Amniotic stem cell (primary cell): Measurements from ENCODE around the gene ST3GAL5.
"Not testable (repeated sequence)": the region's sequence is repeated elsewhere in the genome, so short reads cannot be mapped to it uniquely, and the experiment has no call there.

ENCODE experiments used
- DNase-seq: peaks from one replicate; lab custom pipeline; 2025; lab: John Stamatoyannopoulos, UW

ST3GAL5 gene

DNA sequence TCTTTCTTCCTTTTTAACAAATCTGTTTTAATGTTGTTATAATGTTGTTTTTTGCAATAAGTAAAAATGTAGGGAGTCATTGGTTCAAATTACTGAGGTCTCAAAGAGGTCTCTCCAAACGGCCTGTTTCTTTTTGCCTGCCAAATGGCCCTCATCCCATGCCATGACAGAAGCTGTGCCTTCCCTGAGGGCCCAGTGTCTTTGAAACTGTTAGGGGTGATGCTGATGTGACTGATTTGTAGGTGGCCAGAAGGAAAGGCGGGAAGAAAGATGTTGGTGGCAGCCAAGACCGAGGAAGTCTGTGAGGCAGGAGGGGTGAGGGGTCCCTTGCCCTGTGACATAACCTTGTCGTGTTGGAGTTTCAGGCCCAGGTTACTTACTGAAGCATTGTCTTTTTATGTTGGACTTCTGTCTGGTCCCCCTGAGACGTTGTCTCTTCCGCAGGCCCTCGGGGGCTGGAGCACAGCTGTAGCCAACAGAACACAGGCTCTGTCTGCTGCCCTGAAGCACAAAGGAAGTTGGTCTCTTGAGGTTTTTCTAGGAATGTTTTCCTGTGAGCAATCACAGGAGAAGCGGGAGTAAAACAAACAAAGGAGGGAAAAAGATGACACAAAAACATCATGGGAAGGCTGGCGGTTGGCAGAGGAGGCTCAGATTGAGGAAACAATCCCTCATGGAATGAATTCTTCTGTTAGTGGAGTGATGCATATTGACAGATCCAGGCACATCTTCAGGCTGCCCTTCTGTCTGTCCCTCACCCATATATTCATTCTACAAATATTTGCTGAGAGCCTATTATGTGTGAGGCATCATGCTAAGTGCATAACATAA is 4.9 kb upstream of the ST3GAL5 start:
- peak; percentile 50 for DNase-seq

DNA sequence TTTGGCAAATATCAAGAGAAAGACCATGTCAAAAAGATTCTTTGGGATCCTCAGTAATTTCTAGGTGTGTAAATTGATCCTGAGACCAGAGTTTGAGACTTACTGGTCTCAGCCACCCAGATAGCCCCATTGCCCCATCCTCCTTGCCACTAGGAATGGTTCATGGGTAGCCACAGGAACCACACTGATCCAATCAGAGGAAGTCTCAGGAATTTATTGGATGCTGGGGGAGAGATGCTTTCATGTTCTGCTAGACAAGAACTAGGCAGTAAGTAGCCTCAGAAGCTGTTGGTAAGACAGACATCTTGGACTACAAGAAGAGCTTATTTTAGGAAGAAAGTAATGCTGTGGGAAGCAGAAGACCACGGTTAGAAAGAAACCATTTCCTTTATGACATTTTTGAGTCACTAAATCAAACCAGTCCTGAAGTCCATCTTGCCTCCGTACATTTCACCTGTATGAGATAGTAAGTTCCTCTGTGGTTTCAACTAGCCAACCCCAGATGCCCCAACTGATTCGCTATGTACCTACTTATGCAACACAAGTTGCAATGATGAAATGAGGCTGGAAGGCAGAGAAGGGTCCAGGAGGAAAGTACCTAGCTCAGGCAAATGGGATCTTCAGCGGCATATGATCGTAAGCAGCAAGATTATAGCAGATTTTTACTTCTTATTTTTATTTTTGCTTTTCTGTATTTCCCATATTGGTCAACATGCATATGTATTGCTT is 3.6 kb upstream of the ST3GAL5 start:
- no peak for DNase-seq

DNA sequence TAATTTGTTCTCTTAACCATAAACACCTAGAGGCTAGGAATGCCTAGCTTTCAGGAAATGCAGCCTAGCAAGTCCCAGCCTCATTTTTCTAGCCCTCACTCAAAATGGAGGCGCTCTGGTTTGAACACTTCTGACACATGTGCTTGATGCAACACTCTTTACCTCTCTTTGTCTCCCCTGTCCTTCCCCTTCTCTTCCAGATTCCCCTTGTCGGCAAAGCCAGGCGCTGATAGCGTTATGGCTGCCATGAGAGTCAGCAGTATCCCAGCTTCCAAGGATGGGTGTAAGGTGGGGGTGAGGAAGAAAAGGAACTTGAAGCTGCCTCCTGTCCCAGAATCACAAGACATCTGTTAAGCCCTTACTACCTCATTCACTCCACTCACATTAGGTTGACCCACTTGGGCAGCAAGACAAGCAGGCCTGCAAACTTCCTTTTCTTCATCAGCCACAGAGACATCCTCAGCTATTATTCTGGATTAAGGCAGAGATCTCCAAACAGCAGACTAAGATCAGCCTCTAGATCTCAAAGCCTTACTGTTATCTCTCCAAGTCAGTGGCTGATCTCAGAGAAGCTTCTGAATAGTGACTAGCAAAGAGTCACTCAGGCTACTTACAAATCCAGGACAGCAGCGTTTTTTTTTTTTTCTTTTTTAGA is 1.9 kb upstream of the ST3GAL5 start:
- DNase-seq, result no peak

DNA sequence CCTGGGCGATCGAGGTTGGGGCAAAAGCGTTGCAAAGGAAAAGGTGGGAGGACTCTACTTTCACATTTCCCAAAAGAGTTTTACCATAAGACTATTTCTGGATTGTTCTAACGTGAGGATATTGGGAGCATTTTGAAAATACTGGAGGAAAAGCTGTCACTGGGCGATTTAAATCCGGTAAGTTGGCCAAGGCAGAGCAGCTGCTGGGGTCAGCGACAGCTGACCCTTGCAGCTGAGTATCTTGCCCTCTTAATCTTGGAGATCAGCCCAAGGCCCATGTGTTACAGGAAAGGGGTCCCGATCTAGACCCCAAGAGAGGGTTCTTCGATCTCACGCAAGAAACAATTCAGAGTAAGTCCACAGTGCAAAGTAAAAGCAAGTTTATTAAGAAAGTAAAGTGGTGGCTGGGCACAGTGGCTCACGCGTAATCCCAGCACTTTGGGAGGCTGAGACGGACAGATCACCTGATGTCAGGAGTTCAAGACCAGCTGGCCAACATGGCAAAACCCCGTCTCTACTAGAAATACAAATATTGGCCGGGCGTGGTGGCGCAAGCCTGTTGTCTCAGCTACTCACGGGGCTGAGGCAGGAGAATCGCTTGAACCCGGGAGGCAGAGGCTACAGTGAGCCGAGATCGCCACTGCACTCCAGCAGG is 964 bp upstream of the ST3GAL5 start:
- DNase-seq, result no peak

DNA sequence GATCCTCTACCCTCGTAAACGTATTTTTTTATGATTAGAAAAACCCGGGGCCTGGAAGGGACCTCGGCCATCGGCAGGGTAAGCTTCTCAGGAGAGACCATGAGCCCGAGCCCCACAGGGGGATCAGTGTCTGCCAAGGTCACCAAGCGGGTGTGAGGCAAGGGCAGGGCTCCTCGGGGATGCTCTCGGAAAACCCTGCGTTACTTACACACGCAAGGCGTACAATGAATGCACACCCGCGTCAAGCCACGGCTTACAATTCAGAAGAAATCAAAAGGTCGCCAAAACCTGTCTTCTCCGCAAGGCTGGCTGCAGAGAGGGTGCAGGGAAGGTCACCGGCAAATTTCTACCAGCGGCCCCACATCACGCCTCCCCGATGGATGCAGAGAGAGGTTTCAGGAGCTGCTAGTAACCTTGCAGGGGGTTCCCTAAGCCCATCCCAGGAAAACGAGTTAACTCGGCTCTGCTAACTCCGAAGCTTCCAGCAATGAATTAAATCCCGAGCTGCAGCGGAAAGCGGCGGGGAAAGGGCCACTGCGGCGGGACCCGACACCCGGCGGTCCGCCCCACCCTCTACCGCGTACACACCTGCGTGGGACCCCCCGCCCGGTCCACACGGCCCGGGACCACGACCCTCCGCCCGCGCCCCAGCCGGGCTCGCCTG is 638 bp downstream of the ST3GAL5 start:
- DNase-seq, result no peak

DNA sequence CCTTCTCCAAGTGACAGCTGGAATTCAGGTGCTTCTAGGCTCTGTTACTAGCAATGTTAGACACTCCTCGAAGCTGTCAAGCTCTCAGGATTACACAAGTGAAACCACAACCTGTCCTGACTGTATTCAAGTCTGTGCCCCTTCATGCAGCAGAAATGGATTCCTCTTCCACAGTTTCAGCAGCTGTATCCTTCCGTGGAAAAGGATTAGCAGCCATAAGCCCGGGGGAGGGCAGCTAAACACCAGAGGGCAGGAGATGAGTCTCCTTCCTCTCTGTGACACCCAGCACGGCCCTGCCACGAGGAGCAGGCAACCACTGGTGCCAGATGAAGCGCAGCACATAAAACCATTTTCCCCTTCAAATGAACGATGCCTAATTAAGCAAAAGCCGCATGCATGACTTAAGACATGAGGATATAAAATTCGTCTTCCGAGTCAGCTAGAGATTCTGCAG is 1.2 kb downstream of the ST3GAL5 start:
- no peak for DNase-seq

DNA sequence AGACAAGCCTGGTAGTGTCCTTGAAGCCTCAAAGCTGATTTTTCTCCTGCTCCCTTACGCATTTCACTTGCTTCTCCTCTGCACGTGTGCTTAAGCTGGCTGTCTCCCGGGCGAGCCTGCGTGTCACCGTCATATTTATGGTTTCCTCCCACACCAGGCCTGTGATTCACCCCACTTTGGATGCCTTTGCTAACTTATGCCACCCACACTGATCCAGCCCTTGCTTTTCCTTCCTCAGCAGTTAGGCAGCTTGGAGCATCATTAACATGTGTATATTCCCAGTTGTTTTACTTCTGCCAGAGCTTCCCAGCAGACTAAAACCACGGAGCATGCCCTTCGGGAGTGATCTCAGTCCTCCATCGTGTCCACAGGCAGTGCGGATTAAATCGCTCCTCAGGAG is 2.2 kb downstream of the ST3GAL5 start:
- DNase-seq, result peak; percentile 90

DNA sequence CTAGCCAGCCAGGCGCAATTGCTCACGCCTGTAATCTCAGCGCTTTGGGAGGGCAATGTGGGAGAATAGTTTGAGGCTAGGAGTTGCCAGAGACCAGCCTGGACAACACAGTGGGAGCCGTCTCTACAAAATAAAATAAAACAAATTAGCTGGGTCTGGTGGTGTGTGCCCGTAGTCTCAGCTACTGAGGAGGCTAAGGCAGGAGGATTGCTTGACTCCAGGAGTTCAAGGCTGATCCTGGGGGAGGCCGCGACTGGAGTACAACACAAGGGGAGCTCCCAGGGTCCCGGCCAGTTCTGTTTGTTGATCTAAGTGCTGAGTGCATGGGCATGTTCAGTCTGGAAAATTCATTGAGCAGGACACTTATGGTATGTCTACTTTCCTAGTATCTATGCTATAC is 2.6 kb downstream of the ST3GAL5 start:
- DNase-seq, result no peak

DNA sequence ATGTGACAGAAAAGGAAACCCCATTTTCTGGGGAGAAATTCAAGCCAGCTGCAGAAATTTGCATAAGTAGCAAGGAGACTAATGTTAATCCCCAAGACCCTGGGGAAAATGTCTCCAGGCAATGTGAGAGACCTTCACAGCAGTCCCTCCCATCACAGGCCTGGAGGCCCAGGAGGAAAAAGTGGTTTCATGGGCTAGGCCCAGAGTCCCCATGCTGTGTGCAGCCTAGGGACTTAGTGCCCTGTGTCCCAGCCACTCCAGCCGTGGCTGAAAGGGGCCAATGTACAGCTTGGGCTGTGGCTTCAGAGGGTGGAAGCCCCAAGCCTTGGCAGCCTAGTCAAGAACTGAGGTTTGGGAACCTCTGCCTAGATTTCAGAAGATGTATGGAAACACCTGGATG is 7.0 kb downstream of the ST3GAL5 start:
- DNase-seq, result not testable (repeated sequence)

DNA sequence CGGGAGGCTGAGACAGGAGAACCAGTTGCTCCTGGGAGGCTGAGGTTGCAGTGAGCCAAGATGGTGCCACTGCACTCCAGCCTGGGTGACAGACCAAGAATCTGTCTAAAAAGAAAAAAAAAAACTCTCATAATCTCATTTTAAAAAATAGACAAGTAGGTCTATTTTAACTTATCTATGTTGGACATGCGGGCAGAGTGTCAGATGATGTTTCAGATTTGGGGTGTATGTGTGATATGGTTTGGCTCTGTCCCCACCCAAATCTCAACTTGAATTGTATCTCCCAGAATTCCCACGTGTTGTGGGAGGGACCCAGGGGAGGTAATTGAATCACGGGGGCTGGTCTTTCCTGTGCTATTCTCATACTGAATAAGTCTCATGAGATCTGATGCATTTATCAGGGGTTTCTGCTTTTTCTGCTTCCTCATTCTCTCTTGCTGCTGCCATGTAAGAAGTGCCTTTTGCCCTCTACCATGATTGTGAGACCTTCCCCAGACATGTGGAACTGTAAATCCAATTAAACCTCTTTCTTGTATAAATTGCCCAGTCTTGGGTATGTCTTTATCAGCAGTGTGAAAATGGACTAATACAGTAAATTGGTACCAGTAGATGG is 8.0 kb downstream of the ST3GAL5 start:
- not testable (repeated sequence) for DNase-seq

DNA sequence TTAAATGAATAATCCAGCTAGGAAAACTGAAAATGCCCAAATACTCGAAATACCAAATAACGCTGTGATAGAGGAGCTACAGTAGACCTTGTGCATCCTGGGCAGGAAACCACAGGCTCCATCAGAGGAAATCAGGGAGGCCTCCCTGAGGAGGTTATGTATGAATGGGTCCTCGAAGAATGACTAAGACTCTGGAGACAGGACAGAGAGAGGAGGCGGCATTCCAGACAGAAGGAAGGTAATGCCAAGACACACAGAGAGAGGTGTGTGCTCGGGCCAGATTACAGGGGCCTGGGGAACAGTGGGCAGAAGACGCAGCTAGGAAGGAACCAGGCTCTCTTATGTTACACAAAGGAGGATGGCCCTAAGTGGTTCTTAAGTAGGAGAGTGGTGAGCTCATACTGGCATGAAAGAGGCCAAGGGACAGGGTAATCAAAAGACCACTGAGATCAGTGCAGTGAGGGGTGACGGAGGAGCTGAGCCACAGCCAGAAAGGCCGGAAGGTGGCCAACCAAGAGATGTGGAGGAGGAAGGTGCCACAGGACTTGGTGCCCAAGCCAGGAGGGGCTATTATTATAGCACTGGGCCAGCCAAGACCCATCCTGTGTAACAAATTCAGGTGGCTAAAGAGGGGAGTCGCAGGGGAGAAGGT is 9.9 kb downstream of the ST3GAL5 start:
- DNase-seq, result no peak

DNA sequence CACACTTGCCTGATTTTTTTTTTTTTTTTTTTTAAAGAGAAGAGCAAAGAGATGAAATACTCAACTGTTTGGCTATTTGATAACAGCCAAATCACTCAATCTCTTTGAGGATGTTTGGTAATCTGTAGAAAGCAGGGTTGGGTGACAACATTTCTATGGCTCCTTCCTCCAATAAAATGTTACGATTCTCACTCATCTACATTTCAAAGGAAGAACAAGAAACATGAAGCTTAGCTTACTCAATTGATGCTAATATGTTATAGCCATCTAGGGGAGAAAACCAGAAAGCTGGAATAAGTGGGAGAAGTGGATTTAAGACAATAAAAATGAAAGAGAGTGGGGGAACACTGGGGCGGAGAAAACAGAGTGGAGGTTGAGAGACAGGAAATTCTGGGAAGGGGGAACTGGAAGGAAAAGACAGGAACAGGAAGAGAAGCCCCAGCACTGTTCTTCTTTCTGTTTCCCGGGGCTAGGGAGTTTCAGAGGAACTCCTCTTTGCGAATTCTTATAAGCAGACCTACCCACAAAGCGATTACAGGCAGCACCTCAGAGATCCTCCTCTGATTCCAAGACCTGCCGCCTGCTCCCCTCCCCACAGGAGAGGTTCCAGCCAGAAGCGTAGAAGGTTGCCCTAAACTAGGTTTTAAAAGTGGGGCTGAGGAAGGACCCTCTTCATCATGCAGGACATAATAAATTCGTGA is 13.3 kb downstream of the ST3GAL5 start:
- no peak for DNase-seq

DNA sequence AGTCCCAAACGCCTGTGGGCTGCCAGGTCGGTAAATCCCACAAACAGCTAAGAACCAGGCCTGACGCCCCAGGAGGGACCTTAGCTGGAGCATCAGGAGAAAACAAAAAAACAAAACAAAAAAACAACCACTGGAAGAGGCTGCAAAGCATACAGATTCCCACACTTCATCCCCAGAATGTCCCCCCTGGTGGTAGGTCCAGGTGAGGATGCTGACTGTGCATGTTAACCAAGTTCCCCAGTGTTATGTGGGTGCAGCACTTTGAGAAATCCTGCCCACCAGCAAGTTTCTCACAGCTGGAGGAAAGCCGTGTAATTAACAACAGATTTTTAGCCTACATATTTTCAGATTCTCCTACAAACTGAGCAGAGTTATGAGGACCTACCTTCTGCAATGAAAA is 15.1 kb downstream of the ST3GAL5 start:
- no peak for DNase-seq

DNA sequence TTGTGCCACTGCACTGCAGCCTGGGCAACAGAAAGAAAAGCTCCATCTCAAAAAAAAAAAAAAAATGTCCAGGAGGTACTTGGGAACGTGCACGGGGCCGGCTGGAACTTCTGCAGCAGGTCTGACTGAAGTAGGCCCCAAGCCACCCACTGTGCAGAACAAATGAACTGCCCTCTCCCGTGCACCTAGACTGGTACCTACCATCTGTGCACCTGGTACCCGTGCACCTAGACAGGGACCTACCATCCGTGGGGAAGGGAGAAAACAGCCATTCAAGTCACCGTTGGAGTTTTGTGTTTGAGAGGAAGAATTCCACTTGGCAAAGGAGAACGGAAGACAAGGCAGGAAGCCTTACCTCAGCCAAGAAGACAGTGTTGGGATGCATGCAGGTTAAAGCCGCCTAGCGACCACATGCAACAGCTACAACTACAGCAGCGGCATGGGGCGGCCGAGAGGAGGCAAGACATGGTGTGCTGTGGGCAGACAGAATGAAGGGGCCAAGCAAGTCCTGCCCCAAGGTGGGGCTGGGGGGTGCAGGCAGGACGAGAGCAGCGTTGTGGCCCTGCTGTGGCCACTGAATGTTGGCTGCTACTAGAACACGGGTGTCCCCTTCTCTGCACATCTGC is 16.1 kb downstream of the ST3GAL5 start:
- DNase-seq, result no peak

DNA sequence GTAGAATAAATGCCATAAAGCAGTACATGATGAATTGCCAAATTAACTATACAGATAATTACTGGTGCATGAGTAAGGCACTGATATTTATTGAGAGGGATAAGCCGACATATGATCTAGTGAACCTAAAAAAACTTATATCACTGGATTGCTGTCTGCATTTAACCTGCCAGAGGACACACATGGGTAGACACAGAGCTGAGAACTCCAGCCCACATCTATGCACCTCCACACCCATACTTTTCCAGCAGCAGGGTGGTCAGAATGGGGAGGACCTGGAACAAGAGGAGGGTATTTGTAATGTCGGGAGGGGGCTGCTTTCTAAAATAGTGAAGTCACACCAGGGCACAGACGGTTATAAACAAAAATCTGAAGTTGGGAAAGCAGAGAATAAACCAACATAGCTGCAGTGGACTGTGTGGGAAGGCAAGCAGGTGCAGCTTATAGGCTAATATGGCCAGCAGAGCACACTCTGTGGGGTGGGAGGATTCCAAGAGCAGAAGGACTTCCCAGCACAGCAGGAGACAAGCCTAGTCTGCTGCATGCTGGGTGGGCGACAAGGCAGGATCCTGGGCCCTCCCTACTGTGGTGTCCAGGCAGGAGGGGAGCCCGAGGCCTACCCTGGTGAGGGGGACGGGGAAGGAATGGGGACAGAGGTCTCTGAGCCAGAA is 17.2 kb downstream of the ST3GAL5 start:
- no peak for DNase-seq

DNA sequence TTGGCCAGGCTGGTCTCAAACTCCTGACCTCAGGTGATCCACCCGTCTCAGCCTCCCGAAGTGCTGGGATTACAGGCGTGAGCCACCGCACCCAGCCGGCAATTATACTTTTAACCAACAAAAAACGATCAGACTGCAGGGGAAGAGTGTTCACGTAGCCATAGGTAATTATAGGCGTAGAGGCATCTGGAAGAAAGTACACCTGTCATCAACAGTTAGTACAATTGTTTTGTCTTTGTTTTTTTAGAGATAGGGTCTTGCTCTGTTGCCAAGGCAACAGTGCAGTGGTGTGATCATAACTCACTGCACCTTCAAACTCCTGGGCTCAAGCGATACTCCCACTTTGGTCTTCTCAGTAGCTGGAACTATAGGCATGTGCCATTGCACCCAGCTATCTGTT is 20.0 kb downstream of the ST3GAL5 start:
- DNase-seq, result no peak

DNA sequence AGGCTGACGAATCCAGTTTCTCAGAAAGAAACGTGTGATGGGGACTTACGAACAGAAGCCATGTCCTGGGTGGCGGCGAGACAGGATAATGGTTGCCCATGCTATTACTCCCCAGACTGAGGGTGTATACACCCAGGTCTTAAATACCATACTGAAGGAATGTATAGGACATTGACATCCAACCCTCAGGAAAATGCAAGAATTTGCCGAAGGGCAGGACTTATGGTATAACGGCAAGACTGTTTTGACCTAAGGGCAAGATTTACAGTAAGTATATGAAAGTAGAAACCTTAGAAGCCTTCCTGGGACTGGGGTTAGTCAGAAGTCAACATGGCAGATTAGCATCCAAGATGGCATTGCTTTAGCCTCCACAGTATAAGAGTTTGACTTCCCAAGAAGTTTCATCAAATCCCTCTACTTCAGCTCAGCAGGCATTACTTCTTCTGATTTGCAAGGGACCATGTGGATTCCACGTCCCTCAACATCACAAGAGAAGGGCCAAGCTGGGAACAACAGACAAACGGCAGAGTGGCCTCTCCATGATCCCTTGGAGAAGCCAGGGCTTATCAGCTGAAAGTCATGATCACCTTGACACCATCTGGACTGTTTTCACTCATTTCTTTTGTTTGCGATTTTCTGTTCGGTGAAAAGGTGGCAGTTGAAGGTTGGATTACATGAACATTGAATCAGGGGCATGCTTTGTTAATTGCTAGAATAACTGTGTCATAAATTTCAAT is 21.1 kb downstream of the ST3GAL5 start:
- no peak for DNase-seq

DNA sequence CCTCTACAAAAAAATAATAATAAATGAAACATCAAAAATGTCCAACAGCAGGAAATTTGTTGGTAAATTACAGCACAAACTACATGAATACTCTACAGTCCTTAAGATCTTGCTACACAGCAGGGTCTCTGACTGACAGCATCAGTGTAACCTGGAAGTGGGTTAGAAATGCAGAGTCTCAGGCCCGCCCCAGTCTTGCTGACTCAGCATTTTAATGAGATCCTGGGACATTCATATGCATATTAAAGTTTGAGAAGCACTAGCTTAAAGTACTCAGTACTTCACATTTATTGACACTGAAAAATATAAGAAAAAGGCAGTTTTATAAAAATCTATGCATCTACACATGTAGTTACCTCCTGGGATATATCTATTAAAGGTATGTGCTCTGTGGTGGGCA is 21.7 kb downstream of the ST3GAL5 start:
- DNase-seq, result no peak
